ENCODE measurements around the gene MED22. TPM values are rescaled to one million over a fixed set of nuclear protein-coding genes. Genes with fewer than 3 reads are reported as not detected.
"Not testable (repeated sequence)": the region's sequence is repeated elsewhere in the genome, so short reads cannot be mapped to it uniquely, and the experiment has no call there.

Gene MED22
- polyA plus RNA-seq, 1 donor from 2014 or later: 26.7 TPM

GRCh38 chr9:133341369-133342068 is 6.4 kb downstream of the MED22 start:
- Mint-ChIP-seq H3K4me1 (peaks cover 17 to 38% (median 34%) of the 10 kb centered on the region in 3 donors), H3K36me3 (peaks cover 13% of the 10 kb centered on the region), H3K9me3 (no peaks in the 10 kb centered on the region), H3K27me3 (no peaks in the 10 kb centered on the region), H3K27ac (peak overlapping the region in 2 of 3 donors; percentile 25 to 93), H3K4me3 (peak overlapping the region in 2 of 4 donors; percentile 83 to 92)

- H3K27me3 Mint-ChIP-seq: no peaks in the 10 kb centered on the region
- H3K36me3 Mint-ChIP-seq: peaks cover 13% of the 10 kb centered on the region
- peak overlapping the region; percentile 32 to 92 (median 72) for H3K4me3 Mint-ChIP-seq
- H3K9me3 Mint-ChIP-seq: no peaks in the 10 kb centered on the region
- peak overlapping the region; percentile 14 to 93 (median 89) for H3K27ac Mint-ChIP-seq
- peaks cover 22 to 34% (median 33%) of the 10 kb centered on the region in 3 donors for H3K4me1 Mint-ChIP-seq
These were observed 7.0 kb downstream of the MED22 start for GRCh38 chr9:133340916-133341315.

- Mint-ChIP-seq H3K9me3 (no peaks in the 10 kb centered on the region), H3K27me3 (no peaks in the 10 kb centered on the region), H3K36me3 (peaks cover 13% of the 10 kb centered on the region), H3K27ac (peak overlapping the region; percentile 80 to 93 (median 89)), H3K4me3 (peak overlapping the region; percentile 59 to 92 (median 82)), H3K4me1 (peaks cover 29 to 36% (median 36%) of the 10 kb centered on the region in 3 donors)
These were observed 7.7 kb downstream of the MED22 start for GRCh38 chr9:133340256-133340655.

- Mint-ChIP-seq H3K27ac (peak overlapping the region; percentile 41 to 93 (median 80)), H3K36me3 (peaks cover 13% of the 10 kb centered on the region), H3K4me3 (peak overlapping the region in 3 of 4 donors; percentile 84 to 92 (median 85)), H3K4me1 (peaks cover 32 to 38% (median 36%) of the 10 kb centered on the region in 3 donors), H3K27me3 (no peaks in the 10 kb centered on the region), H3K9me3 (no peaks in the 10 kb centered on the region)
These were observed 8.3 kb downstream of the MED22 start for GRCh38 chr9:133339641-133340040.

- Mint-ChIP-seq H3K9me3 (no peaks in the 10 kb centered on the region), H3K4me3 (peak within 1 kb of the TSS; percentile 97 to 99 (median 98)), H3K4me1 (peaks cover 29 to 34% (median 32%) of the 10 kb centered on the region in 3 donors), H3K27me3 (no peaks in the 10 kb centered on the region), H3K27ac (peak within 1 kb of the TSS; percentile 80 to 94 (median 89)), H3K36me3 (peaks cover 12% of the 10 kb centered on the region)
These were observed 11.8 kb downstream of the MED22 start, which contains the start of gene SURF6 for GRCh38 chr9:133335924-133336811. Gene SURF6, minus strand, starts transcription at chr9:133336188. Its CDS starts 56 bp downstream, at chr9:133336132.

GRCh38 chr9:133334888-133335287 is 13.0 kb downstream of the MED22 start:
- H3K27me3 Mint-ChIP-seq, H3K9me3 Mint-ChIP-seq, H3K36me3 Mint-ChIP-seq: not testable (repeated sequence)
- Mint-ChIP-seq H3K4me1 (peaks cover 17 to 25% (median 21%) of the 10 kb centered on the region in 3 donors), H3K4me3 (peak overlapping the region; percentile 97 to 99 (median 98)), H3K27ac (peak overlapping the region in 2 of 3 donors; percentile 80 to 89)

GRCh38 chr9:133334161-133334560 is 13.8 kb downstream of the MED22 start:
- H3K27ac Mint-ChIP-seq: no peak overlapping the region
- peaks cover 5% of the 10 kb centered on the region for H3K36me3 Mint-ChIP-seq
- H3K9me3 Mint-ChIP-seq: no peaks in the 10 kb centered on the region
- H3K27me3 Mint-ChIP-seq: no peaks in the 10 kb centered on the region
- H3K4me3 Mint-ChIP-seq: peak overlapping the region in 1 of 4 donors; percentile 97
- peaks cover 11 to 22% (median 20%) of the 10 kb centered on the region in 3 donors for H3K4me1 Mint-ChIP-seq

- H3K4me1 Mint-ChIP-seq: peaks cover 6 to 23% (median 20%) of the 10 kb centered on the region in 3 donors
- peak overlapping the region in 1 of 4 donors; percentile 20 for H3K4me3 Mint-ChIP-seq
- H3K9me3 Mint-ChIP-seq: no peaks in the 10 kb centered on the region
- peaks cover 2% of the 10 kb centered on the region for H3K36me3 Mint-ChIP-seq
- H3K27me3 Mint-ChIP-seq: no peaks in the 10 kb centered on the region
- no peak overlapping the region for H3K27ac Mint-ChIP-seq
These were observed 14.4 kb downstream of the MED22 start for GRCh38 chr9:133333566-133333965.

GRCh38 chr9:133333011-133333410 is 14.9 kb downstream of the MED22 start:
- H3K9me3 Mint-ChIP-seq: no peaks in the 10 kb centered on the region
- H3K36me3 Mint-ChIP-seq: peaks cover 2% of the 10 kb centered on the region
- H3K4me1 Mint-ChIP-seq: peaks cover 6 to 23% (median 20%) of the 10 kb centered on the region in 3 donors
- H3K27ac Mint-ChIP-seq: no peak overlapping the region
- H3K4me3 Mint-ChIP-seq: peak overlapping the region in 2 of 4 donors; percentile 20 to 75
- H3K27me3 Mint-ChIP-seq: no peaks in the 10 kb centered on the region

GRCh38 chr9:133332381-133332730 is 15.6 kb downstream of the MED22 start:
- Mint-ChIP-seq H3K4me1 (peaks cover 4 to 22% (median 20%) of the 10 kb centered on the region in 3 donors), H3K4me3 (peak overlapping the region in 1 of 4 donors; percentile 20), H3K9me3 (no peaks in the 10 kb centered on the region), H3K27me3 (no peaks in the 10 kb centered on the region), H3K27ac (no peak overlapping the region), H3K36me3 (peaks cover 2% of the 10 kb centered on the region)

- Mint-ChIP-seq H3K9me3 (no peaks in the 10 kb centered on the region), H3K27ac (no peak overlapping the region), H3K36me3 (peaks cover 4% of the 10 kb centered on the region), H3K27me3 (no peaks in the 10 kb centered on the region), H3K4me3 (no peak overlapping the region), H3K4me1 (peaks cover 4 to 22% (median 20%) of the 10 kb centered on the region in 3 donors)
These were observed 16.1 kb downstream of the MED22 start for GRCh38 chr9:133331641-133332380.

GRCh38 chr9:133331221-133331620 is 16.7 kb downstream of the MED22 start:
- Mint-ChIP-seq H3K4me1 (peaks cover 4 to 22% (median 18%) of the 10 kb centered on the region in 3 donors), H3K4me3 (no peak overlapping the region), H3K36me3 (peaks cover 4% of the 10 kb centered on the region), H3K9me3 (no peaks in the 10 kb centered on the region), H3K27ac (no peak overlapping the region), H3K27me3 (no peaks in the 10 kb centered on the region)

GRCh38 chr9:133329306-133330156 is 18.4 kb downstream of the MED22 start:
- not testable (repeated sequence) for H3K27me3 Mint-ChIP-seq, H3K9me3 Mint-ChIP-seq, H3K36me3 Mint-ChIP-seq, H3K4me3 Mint-ChIP-seq
- Mint-ChIP-seq H3K27ac (peak overlapping the region in 1 of 3 donors; percentile 80), H3K4me1 (peaks cover 0 to 14% (median 5%) of the 10 kb centered on the region in 3 donors)
